ENCODE results near the gene TOR1A. TPM values are rescaled to one million over a fixed set of nuclear protein-coding genes. Genes with fewer than 3 reads are reported as not detected.

Gene TOR1A, protein sequence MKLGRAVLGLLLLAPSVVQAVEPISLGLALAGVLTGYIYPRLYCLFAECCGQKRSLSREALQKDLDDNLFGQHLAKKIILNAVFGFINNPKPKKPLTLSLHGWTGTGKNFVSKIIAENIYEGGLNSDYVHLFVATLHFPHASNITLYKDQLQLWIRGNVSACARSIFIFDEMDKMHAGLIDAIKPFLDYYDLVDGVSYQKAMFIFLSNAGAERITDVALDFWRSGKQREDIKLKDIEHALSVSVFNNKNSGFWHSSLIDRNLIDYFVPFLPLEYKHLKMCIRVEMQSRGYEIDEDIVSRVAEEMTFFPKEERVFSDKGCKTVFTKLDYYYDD
- total RNA-seq, result 35.9 TPM

- DNase-seq (ENCODE audit: low spot score), result peak; percentile 95
Measured at GRCh38 chr9:129823935-129824601, at the start of gene TOR1A. TSS of gene TOR1A (minus strand) at chr9:129824136. CDS start at chr9:129824085, 51 bp downstream.

DNA sequence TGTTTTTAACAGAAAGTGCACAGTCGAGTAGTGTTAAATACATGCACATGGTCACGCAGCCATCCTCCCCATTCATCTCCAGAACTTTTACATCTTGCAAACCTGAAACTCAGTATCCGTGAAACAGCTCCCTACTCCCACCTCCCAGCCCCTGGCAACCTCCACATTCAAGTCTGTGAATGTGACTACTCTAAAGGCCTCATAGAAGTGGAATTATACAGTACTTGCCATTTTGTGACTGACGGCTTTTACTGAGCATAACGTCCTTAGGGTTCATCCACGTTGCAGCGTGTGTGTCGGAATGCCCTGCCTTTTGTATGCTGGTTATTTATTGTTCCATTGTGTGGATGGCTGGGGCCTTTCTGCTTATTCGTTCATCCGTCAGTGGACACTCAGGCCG lies 47.1 kb upstream of the TOR1A start:
- no peak for DNase-seq (ENCODE audit: low spot score)

DNA sequence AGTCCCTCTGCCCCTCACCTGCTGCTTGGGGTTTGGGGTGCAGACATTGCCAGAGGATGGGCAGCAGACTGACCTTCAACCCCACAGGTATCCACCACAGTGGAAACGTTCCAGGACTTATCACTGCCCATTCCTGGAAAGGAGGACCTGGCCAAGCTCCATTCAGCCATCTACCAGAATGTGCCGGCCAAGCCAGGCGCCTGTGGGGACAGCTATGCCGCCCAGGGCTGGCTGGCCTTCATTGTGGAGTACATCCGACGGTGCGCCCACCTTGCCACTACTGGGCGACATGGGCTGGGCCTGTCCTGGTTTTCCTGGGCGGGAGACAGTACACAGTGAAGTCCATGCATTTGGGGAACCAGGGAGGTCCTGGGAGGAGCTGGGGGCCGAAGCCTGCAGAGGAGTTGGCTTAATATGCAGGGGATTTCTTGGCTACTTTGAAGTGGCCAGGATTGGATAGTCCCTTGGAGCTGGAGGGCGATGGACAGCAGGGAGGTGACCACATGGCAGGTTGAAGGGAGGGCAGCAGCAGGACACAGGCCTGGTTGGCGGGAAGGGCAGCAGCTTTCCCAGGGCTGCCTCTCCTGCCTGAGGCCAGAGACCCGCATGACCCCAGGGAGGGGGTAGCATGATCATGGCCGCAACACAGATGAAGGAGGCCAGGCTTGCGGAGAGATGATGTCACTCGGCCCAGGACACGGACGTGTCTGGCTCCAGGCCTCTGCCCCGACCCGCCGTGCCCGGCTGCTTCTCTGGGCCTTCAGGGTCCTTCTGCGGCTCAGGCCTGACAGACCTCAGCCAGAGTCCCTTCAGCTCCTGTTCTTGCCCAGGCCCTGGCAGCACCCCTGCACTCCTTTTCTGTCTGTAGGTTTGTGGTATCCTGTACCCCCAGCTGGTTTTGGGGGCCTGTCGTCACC lies 45.9 kb upstream of the TOR1A start:
- no peak for DNase-seq (ENCODE audit: low spot score)

- peak; percentile 59 for DNase-seq (ENCODE audit: low spot score)
Measured at GRCh38 chr9:129868872-129869486, 45.0 kb upstream of the TOR1A start.

- DNase-seq (ENCODE audit: low spot score), result no peak
Measured at GRCh38 chr9:129868023-129868871, 44.3 kb upstream of the TOR1A start.

- no peak for DNase-seq (ENCODE audit: low spot score)
Measured at GRCh38 chr9:129867136-129868022, 43.4 kb upstream of the TOR1A start.

DNA sequence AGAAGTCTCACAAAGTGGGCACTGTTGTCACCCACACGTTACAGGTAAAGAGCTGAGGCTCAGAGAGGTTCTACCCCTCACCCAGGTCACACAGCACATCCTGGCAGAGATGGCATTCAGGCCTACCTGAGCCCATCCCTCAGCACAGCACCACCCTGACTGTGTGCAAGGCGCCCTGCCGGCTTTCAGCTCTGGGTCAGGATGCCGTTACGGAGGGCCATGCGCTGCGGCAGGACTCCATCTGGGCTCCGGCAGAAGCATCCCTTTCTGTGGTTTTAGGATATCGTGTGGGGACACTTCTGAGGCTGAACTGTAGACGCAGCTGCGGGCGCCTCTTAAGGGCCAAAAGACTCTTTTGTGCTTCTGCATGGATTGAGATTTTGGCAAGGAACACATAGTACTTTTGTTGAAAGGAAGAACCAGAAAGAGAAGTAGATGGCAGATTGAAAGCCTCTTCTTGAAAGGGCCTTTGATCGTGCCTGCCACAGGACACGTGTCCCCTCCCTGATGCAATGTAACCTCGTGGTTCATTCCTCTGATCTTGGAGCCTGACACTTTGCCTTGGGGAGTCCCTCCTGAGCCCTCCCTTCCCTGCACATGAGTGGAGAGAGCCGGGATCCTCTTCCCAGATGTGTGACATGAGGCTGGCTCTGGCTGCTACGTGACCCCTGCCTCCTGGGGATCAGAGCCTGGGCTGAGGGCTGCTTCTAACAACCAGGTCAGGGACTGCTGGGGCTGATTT lies 42.6 kb upstream of the TOR1A start:
- DNase-seq (ENCODE audit: low spot score), result no peak

DNA sequence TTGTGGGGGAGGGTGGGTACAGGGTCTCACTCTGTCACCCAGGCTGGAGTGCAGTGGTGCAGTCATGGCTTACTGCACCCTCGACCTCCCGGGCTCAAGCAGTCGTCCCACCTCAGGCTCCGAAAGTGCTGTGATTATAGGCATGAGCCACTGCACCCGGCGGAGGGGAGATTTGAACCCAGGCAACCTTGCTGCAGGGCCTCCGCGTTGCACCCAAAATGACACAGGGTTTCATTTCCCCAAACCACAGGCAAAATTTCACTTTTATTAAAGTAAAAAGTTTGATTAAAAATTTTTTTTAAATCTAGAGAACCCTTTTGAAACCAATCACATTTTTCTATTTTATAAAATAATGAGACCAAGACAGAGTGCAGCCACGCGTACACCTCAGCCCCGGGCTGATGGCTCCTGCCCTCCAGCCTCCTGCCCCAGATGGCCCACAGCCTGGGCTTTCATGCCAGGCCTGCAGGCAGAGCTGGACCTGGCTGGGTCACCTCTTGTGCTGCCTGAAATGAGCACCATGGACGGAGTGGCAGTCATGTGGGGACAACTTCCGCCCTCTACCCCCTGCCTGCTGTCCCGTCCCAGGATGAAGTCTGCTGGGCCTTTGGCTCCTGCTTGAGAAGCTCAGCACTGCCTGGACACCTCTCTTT lies 41.9 kb upstream of the TOR1A start:
- DNase-seq (ENCODE audit: low spot score), result no peak

DNA sequence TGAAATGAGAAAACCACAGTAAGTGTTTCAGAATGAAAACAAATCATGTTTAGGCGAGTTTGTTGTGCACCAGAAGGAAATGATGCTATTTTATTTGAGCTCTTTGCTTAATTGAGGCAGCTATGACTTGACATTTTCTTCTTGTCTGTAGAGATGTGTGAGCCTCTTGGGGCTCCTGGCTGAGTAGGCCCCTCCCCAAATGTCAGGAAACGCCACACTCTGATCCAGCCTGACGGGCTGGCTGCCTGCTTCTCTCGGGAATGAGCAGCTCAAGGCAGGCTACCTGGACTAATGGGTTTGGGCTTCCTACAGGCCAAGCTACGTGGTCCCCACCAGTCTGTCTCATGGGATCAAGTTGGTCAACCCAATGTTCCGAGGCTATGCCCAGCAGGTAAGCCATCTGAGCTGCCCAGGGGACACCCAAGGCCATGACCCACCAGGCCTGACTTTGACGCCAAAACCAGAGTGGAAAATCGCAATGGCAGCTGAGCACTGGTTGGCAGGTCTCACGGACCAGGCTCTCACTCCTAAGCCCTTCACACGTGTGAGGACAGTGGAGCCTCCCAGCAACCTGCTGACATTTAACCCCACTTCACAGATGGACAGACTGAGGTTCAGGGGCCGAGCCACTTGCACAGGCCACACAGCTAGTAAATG lies 41.2 kb upstream of the TOR1A start:
- no peak for DNase-seq (ENCODE audit: low spot score)

- DNase-seq (ENCODE audit: low spot score), result no peak
Measured at GRCh38 chr9:129863059-129863690, 39.2 kb upstream of the TOR1A start.

- DNase-seq (ENCODE audit: low spot score), result no peak
Measured at GRCh38 chr9:129861447-129861827, 37.5 kb upstream of the TOR1A start.

GRCh38 chr9:129860653-129861446 lies 36.9 kb upstream of the TOR1A start:
- DNase-seq (ENCODE audit: low spot score), result no peak

DNA sequence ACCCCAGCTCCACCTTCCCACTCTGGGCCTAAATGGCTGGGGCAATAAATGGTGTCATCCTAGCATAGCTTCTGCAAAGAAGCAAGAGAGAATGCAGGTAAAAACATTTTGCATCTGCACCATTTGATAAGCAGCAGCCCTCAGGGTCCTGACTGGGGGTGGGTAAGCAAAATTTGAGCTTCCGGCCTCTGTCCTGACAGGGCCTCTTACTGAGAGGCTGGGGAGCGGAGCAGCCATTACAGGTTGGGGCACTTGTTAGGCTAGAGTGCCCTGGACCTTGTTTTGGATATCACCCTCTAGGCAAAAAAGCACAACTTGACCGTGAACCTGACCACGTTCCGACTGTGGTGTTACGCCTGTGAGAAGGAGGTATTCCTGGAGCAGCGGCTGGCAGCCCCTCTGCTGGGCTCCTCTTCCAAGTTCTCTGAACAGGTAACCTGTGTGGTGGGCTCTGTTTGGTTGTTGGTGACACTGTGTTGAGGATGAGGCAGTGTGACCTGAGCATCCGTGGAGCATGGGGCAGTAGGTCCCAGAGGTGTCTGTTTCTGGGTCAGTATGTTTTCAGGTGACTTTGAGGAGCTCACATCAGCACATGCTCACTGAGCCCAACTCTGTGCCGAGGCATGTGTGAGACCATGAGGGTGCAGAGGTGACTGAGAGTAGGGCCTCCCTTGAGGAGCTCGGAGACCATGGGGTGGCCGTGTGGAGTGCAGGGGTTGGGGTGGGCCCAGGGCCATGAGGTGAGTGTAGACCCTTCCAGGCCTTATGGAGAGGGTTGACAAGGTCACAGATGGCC lies 34.4 kb upstream of the TOR1A start:
- DNase-seq (ENCODE audit: low spot score), result no peak

- no peak for DNase-seq (ENCODE audit: low spot score)
Measured at GRCh38 chr9:129857207-129857606, 33.3 kb upstream of the TOR1A start.

GRCh38 chr9:129854588-129855110 lies 30.7 kb upstream of the TOR1A start:
- DNase-seq (ENCODE audit: low spot score), result no peak

GRCh38 chr9:129853614-129854013 lies 29.7 kb upstream of the TOR1A start:
- DNase-seq (ENCODE audit: low spot score), result no peak

All from mucosa of gallbladder (tissue), 1 donor.